NCI-H2081 treated with DMSO at 0.1 percent for 48 hours (cell line): ENCODE data around the gene OR10H2.
"Not testable (repeated sequence)": the region's sequence is repeated elsewhere in the genome, so short reads cannot be mapped to it uniquely, and the experiment has no call there.

Experiments
- DNase-seq: peaks from one replicate; lab custom pipeline; 2025; lab: John Stamatoyannopoulos, UW

Gene OR10H2

GRCh38 chr19:15769586-15769985, 41.8 kb downstream of the OR10H2 start:
- no peak for DNase-seq

GRCh38 chr19:15774159-15774558, 46.3 kb downstream of the OR10H2 start:
- DNase-seq, result not testable (repeated sequence)

GRCh38 chr19:15775249-15775648, 47.4 kb downstream of the OR10H2 start:
- DNase-seq, result no peak

- DNase-seq, result no peak
Observed at GRCh38 chr19:15776264-15776663, 48.4 kb downstream of the OR10H2 start.

GRCh38 chr19:15776991-15777970, 49.5 kb downstream of the OR10H2 start:
- DNase-seq, result no peak
